Stimulated activated CD8-positive, alpha-beta memory T cell treated with anti-CD3 and anti-CD28 coated beads, Interleukin-4, amount 100 ng/mL, for 4 hours (primary cell): ENCODE data around the gene HEATR9.

ENCODE experiments used
- DNase-seq, 2 donors: peaks; one replicate each; pipeline ENCODE4 v3.0.0-alpha.2; 2020; ENCODE audit warnings: low read depth in 2 of 2, low spot score in 1 of 2

Gene HEATR9

DNA sequence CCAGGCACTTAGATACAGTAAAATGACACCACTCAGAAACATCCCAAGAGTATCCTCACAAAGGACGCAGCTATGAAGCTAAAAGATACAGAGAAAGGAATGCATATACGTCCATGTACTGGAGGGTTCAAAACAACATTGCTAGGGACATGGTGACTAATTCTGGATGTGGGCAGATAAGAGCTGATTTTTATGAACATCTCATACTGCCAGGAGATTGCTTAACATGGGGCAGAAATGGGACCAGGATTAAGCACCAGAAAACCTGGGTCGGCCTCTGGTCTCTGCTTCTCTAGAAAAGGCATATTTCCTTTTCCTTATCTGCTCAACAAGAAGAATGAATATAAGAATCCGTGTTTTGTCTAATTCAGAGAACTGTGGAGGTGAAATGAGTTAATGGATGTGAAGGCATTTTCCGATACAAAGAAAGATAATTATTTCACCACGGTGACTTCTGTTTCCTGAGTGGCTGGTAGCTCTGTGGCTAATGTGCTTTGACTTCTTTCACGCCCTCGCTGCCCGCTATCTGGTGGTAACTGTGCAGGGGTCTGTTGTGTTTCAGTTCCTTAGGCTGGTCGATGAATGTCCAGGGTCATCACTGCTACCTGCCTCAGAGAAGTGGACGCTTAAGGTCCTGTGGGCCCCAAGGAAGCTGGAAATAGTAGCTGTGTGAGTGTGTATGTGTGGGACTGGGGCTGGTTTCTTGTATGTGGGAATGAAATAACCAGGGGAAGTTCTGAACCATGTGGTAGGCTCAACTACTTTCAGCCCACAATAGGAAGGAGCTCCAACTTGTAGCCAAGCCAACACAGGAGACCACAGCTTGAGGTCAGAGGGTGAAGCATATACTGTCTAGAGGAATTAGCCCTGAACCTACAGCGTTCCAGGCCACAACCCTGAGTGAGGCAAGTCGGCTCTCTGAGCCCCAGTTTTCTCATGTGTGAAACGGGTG lies 27.2 kb upstream of the HEATR9 start:
- DNase-seq: no peak

DNA sequence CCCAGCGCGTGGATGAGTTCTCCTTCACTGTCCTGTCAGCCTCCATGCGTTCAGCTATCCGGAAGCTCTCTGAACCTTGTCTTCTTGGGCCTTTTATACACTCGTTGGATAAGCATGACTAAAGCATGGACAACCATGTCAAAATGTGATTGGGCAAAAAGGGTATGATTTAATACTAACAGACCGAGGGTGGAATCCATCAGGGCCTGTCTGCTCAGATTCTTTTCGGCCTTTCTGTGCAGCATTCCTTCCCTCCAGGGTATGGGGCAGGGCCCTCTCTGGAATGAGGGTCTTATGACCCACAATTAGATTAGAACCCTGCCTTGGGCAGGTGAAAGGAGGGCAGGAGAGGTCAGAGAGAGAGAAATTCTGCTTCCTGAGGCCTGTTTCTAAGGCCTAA lies 25.5 kb upstream of the HEATR9 start:
- no peak for DNase-seq

DNA sequence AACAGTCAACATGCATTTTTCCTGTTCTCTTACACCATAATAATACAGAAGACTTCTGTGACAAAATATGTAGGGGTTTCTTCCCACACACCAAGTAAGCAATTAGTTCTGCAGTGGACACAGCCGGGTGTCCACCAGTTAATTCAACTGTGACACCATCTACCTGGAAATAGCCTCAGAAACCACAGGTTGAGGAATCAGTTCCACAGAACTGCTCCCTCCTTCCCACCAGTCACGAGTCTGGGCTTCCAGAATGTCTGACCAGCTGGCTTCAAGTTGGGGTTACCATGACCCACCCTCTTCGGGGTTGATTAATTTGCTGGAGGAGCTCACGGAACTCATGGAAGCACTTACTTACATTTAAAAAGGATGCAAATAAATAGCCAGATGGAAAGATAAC lies 25.1 kb upstream of the HEATR9 start:
- DNase-seq: no peak

DNA sequence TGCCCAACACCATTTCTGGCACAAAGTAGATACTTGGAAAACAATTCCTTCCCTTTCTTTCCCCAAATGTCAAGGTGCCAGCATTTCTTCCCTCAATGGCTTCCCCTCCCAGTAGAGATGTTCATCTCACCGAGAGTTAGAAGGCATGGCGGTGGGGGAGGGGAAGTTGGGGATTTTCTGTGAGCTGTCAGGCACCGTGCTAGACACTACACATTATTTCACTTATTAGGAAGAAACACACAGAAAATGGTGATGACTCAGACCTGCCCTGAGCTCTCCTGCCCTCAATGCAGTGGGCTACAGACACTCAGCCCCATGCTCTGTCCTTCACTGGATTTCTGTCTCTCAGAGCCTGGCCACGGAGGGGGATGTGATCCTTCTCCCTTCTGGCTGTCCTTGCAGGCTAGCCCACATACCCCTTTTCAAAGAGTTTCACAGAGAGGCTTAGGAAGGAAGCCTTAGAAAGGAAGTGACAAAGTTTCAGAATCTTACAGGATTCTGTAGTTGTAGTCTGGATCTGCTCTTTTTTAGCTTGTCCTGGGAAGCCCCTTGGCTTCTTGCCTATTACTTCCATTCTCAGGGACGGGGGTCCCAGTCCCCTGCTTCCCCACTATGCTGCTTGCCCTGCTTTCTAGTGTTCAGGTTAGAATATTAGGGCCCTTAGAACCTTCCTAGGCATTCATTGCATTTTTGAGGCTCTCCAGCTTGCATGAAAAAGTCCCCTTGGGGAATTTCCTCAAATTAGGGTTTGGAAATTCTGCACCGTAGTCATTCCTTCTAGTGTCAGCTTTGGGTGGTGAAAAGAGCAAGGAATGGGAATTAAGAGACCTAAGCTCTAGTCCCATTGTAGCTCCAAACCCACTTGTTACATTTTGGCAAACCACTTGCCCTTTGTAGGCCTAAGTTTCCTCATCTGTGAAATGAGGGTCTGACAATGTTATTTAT lies 23.7 kb upstream of the HEATR9 start:
- DNase-seq: peak in 1 of 2 donors; percentile 73

DNA sequence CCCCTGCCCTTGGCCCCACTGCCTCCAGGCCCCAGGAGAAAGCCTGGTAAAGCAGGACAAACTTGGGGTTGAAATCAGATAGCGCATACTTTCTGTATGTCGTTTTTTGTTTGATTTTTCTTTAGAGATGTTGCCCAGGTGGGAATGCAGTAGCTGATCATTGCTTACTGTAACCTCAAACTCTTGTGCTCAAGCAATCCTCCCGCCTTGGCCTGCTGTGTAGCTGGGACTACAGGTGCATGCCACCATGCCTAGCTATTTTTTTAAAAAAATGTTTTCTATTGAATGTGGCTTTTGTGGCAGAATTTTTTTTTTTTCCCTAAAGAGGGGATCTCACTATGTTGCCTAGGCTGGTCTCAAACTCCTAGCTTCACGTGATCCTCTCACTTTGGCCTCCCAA lies 22.6 kb upstream of the HEATR9 start:
- no peak for DNase-seq

- DNase-seq: no peak
Observed at GRCh38 chr17:35890774-35891155, 22.1 kb upstream of the HEATR9 start.

DNA sequence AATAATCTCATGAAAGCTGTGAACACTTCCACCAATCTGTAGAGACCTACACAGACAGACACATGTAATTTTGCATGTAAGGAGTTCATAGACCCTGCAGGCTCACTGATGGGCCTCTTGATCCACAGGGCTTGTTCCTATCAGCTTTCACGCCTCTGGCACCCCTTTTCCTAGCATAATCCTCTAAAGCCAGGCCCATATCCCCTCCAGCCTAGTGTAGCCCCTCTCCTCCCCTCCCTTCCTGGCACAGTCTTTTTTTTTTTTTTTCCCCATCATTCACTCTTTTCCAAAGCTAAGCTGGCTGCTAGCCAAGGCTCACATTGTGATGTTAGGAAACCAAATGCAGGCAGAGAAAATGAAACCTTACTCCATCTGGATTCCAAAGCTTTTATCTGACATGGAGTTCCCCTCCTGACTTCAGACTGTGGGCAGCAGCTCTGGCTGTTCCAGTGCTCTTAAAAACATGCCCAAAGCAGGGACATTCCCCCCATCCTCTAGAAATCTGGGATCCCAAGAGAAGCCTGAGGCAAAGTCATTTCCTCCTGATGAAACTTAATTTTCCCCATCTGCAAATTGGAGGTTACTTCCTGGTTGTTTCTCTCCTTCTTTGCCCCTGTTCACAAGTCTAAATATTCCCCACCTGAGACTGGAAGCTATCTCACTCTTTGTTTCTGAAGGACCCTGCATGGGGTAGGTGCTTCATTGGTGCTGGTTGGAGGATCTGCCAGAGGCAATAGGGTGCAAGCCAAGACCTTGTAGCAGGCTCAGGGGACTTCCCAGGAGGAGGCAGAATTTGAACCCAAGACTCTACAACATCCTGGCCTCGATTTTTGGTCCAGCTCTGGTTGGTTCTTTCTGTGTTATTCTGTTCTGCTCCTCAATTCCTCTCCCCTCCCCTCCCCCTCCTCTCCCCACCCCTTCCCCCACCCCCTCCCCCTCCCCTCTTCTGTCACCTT lies 21.4 kb upstream of the HEATR9 start:
- DNase-seq: no peak

GRCh38 chr17:35889241-35889640 lies 20.6 kb upstream of the HEATR9 start:
- DNase-seq: no peak

GRCh38 chr17:35879773-35880654 lies 11.3 kb upstream of the HEATR9 start, which contains the start of gene CCL5:
TSS of gene CCL5 (minus strand) at chr17:35880360.
- DNase-seq: peak in 1 of 2 donors; percentile 59

GRCh38 chr17:35878361-35878760 lies 9.7 kb upstream of the HEATR9 start:
- no peak for DNase-seq

DNA sequence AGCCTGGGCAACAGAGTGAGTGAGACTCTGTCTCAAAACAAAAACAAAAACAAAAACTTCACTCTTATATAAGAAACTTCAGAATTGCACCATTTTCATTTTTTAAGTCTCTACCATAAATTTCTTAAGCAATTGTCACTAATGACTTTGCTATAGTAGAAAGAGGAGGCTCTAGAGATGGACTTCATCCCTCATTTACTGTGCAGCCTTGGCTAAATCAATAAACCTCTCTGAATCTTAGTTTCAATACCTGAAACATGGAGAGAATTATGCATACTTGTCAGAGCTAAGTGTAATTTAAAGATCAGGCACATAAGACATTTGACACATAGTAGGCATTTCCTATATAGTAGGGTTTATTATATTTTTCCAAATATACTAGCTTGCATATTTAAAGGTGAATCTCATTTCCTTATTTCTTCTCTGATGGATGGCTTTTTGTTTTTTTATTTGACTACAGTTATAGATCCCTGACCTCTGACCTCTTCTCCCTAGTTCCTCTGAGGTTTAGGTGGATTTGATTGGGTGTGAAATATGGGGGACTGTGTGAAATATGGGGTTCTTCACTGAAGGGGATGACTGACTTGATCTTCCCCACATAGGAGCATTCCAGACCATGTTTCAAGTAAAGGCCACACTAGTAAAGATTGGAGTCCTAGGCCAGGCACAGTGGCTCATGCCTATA lies 8.8 kb upstream of the HEATR9 start:
- DNase-seq: no peak

- no peak for DNase-seq
Observed at GRCh38 chr17:35876534-35876933, 7.8 kb upstream of the HEATR9 start.

GRCh38 chr17:35875800-35876139 lies 7.1 kb upstream of the HEATR9 start:
- no peak for DNase-seq

- no peak for DNase-seq
Observed at GRCh38 chr17:35875072-35875799, 6.5 kb upstream of the HEATR9 start.

DNA sequence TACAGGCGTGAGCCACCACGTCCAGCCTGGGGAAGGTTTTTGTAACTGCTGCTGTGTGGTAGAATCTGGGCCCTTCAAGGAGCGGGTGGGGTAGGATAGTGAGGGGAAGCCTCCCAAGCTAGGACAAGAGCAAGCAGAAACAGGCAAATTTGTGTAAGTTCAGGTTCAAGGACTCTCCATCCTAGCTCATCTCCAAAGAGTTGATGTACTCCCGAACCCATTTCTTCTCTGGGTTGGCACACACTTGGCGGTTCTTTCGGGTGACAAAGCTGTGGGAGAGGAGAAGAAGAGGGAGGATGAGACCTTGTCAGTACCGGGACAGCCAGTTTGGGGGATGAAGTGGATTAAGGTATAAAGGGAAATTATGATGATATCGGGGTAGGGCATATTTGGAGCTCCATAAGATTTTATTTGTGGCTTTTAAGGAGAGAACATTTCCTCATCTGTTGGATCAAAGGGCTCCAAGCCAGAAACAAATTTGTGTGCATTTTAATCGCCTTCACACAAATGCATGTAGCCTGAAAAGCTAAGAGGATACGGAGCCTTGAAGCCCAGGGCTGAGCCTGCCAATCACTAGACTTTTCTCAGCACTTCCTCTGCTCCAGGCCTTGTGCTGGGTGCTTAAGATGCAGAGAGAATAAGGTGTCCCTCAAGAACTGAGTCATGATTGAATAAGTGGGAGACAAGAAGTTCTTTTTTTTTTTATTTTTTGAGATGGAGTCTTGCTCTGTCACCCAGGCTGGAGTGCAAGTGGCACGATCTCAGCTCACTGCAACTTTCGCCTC lies 3.7 kb upstream of the HEATR9 start:
- no peak for DNase-seq

DNA sequence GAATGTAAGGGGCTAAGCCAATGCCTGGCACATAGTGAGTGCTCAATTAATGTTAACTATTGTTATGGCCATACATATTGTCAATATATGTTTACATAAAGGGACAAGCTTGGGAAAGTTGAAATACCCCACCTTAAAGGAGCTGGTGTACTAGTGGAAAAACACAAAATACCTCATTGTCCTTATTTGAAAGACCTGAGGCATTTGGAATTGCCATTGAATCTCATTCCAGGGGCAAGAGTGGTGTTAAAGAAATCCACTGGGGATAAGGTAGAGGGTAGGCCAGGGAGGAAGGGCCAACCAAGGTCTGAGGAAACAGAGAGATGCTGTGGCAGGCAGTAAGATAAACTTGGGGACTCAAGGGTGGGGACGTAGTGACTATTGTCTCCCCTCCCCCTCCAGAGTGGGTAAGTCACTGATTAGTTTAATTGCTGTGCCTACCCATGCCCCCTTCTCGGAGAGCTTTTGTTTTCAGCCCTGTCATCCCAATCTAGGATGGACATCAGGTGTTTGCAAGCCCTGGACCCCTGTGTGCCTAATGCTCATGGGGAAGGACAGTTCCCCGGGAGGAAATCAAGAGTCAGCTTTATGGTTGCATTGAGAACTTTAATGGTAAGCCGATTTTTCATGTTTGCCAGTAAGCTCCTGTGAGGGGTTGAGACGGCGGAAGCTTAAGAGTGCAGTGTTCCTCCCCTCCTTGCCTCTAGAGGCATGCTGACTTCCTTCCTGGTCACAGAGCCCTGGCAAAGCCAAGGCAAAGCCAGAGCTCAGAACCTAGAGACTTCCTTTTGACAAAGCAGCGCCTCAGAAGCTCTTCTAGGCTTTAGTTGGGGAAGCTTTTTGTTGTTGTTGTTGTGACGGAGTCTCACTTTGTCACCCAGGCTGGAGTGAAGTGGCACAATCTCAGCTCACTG lies 2.5 kb upstream of the HEATR9 start:
- no peak for DNase-seq

DNA sequence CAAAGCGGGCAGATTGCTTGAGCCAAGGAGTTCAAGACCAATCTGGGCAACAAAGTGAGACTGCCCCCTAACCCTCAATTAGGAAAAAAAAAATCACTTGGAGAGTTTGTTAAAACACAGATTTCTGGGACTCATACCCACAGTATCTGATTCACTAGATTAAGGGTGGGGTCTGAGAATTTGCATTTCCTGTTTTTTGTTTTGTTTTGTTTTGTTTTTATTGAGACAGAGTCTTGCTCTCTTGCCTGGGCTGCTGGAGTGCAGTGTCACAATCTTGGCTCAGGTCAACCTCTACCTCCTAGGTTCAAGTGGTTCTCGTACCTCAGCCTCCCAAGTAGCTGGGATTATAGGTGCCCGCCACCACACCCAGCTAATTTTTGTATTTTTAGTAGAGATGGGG lies 1.1 kb downstream of the HEATR9 start:
- DNase-seq: no peak
